GM18519 (cell line): Measurements from ENCODE around the gene ENTPD6.
"Not testable (repeated sequence)": the region's sequence is repeated elsewhere in the genome, so short reads cannot be mapped to it uniquely, and the experiment has no call there.

ENCODE experiments used
- ATAC-seq: cut with Tn5 transposase; IDR thresholded peaks from one replicate; pipeline ENCODE4 v1.9.1; 2021; ENCODE audit warnings: mild to moderate bottlenecking, moderate library complexity; ENCODE audit not compliant: unreplicated experiment, low FRiP score

The ENTPD6 gene

DNA sequence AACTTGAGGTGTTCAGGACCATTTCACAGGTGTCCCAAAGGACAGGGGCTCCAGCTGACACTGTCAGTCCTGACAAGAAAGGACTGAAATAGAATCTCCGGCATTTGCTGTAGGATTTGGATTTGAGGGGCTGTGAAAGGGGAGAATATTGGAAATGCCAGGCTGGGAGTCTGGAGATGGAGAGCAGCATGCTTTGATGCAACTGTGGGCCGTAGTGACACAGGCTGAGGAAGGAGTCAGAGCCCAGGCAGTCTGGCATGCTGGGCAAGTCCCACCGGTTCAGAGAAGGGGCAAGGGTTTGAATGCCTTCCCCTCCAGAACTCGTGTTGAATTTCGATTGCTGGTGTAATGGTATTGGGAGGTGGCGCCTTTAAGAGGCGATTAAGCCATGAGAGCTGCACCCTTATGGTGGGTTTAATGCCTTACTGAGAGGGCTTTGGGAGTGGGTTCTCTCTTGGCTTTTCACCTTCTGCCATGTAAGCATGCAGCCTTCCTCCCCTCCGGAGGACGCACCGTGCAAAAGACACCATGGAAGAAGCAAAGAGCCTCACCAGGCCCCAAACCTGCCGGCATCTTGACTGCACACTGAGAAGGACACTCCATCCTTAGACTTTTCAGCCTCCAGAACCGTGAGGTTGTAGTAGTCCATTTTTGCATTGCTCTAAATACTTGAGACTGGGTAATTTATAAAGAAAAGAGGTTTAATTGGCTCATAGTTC is 43.0 kb downstream of the ENTPD6 start:
- no peak for ATAC-seq

DNA sequence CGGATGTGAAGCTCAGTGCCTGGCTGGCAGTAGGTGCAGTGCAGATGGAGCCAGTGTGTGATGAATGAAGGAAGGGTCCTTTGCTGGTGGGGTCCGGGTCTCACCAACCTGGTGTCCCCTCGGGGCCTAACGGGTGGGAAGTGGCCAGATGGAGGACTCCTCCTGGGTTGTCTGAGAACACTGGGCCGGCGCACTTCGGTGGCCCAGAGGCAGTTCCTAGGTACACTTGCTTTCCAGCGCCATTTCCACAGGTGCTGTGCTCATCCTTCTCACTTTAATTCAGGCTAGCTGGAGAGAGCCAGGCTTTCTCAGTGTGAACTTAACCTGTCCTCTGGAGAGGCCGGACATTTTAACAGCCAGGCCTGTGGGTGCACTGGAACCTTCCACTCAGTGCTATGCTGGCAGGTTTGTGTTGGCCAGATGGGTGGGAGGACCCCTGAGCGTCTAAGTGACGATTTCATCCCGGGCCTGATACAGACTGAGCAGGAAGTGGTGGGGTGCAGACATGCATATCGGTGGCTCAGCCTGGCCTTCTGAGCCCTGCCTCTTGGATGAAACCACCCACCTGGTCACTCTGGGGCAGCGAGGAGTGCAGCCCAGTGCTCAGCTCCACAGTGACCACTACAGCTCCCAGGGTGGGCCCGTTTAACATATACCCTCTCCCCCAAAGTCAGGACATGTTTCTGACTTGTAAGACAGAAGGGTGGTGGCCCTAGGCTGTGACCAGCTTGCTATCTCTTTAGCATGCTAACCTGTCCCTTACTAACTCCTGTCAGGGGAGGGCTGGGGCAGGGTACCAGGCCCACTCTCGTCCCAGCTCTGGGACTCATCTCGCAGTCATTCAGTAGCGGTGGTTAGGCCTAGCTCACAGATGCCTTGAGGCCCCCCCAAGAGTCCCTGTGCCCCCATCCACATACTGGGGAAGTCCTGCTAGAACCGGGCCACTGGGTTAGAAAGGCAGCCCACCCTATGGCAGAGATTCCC is 44.2 kb downstream of the ENTPD6 start:
- no peak for ATAC-seq

DNA sequence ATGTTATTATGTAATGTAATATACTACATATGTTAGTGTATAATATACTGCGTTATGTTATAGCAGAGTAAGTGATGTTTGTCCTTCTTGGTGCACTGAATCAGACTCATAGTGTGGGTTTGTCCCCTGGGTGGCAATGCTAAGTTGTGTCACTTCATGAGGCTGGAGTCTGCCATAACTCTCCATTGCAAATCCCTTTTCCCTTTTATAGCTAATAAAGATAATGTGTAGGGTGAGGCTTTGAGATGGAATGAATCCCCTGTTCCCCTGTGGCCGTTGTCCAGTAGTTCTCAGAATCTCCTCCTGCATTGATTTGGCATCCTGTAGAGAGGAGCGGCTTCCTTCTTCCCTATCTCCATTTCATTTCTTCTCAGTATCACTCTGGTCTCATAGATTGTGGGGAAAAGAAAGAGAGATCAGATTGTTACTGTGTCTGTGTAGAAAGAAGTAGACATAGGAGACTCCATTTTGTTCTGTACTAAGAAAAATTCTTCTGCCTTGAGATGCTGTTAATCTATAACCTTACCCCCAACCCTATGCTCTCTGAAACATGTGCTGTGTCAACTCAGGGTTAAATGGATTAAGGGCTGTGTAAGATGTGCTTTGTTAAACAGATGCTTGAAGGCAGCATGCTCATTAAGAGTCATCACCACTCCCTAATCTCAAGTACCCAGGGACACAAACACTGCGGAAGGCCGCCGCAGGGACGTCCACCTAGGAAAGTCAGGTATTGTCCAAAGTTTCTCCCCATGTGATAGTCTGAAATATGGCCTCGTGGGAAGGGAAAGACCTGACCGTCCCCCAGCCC is 45.5 kb downstream of the ENTPD6 start:
- ATAC-seq = not testable (repeated sequence)

DNA sequence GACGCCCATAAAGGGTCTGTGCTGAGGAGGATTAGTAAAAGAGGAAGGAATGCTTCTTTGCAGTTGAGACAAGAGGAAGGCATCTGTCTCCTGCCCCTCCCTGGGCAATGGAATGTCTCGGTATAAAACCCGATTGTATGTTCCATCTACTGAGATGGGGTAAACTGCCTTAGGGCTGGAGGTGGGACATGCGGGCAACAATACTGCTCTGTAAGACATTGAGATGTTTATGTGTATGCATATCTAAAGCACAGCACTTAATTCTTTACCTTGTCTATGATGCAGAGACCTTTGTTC is 46.1 kb downstream of the ENTPD6 start:
- not testable (repeated sequence) for ATAC-seq

DNA sequence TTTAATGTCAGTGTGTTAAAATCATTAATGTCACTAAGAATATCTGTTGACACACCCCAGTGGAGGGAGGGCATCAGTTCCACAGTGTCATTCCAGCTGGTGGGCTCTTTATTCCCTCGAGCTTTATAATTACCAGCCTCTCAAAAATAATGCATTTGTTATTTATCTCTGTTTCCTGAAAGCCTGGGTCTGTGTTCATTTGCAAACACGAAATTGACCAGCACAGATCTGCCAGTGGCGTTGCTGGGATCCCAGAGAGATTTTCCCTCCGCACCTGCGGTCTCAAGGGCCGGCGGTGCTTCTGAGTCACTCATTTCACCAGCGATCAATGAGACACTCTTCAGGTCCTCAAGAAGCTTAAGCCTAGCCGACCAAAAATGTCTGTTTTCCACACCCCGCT is 46.7 kb downstream of the ENTPD6 start:
- ATAC-seq = no peak

DNA sequence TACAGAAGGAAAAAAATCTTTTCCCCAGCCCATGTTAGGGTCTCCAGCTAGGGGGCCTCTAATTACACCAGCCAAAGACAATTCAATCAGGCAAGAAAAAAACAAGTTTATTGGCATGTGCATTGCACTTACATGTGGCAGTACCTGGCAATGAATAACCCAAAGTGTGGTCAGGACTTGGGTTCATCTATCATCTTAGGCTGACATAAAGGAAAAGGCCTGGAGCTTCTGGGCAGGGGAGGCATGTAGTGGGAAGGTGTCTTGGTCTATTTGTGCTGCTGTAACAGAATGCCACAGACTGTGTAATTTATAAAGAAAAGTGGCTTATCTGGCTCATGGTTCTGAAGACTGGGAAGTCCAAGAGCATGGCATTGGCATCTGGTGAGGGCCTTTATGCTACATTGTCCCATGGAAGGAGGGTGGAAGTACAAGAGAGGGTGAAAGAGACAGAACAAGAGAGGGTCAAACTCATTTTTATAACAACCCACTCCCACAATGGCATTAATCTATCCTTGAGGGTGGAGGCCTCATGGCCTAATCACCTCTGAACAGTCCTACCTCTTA is 48.0 kb downstream of the ENTPD6 start:
- ATAC-seq = no peak

DNA sequence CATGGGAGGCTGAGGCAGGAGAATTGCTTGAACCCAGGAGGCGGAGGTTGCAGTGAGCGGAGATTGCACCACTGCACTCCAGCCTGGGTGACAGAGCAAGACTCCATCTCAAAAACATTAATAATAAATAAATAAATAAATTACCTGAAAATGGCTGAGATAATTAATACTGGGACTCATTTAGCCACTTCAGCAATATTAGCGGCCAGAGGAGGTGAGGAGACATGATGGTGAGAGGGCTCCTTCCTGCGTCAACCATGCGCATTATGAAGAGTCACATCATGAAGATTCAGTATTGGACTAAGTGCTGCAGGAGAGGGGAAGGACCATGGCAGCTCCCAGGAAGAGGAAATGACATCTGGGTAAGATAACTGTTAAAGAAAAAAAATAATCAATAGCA is 49.5 kb downstream of the ENTPD6 start:
- ATAC-seq = no peak

DNA sequence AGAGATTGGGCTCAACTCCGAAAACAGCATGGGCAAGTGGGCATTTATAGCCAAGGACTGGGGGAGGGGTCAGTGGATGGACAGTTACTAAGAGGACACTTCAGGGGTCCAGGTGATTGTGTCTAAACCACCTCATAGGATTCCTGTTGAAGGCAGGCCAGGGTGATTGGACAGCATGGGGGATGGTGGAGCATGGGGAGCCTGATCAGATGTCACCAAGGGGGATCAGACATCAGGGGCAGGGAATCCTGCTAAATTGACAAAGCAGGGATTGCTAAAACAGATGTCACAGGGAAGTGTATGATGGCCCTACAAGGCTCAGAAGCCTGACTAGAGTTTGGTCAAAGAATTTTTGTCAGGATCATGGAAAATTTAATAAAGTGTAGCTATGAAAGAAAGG is 49.9 kb downstream of the ENTPD6 start:
- no peak for ATAC-seq

DNA sequence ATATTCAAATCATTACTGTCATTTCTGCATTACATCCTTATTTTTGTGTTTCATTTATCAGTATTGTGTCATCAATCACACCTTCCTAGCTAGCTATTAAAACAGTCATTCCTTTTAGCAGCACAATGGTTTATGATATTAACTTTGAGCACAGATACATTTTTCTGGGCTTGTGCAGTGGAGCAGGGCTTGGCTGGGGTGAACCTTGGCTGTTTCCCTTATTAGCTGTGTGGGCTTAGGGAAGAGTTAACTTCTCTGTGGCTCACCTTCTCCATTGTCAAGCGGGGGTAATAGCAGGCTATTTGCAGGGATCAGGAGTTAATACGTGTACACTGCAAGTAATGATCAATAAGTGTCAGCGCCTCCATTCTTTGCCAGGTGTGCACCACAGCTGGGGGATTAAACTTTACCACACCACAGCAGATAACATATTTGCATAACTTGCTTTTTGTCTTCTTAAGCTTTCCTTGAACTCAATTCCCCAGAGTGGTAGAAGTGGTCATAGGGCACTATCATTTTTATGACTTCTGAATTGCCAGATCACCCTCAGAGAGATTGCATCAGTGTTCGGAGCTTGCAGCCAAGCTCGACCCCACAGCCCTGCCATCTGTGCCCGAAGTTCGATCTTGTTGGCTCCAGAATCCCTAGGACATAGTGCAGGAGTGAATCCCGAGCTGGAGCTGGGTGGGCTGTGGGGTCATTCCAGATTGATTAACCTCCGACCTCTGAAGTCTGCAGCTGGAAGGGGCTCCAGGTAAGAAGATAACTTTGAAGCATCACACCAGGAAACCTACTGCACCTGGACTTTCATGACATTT is 50.9 kb downstream of the ENTPD6 start:
- ATAC-seq = no peak

DNA sequence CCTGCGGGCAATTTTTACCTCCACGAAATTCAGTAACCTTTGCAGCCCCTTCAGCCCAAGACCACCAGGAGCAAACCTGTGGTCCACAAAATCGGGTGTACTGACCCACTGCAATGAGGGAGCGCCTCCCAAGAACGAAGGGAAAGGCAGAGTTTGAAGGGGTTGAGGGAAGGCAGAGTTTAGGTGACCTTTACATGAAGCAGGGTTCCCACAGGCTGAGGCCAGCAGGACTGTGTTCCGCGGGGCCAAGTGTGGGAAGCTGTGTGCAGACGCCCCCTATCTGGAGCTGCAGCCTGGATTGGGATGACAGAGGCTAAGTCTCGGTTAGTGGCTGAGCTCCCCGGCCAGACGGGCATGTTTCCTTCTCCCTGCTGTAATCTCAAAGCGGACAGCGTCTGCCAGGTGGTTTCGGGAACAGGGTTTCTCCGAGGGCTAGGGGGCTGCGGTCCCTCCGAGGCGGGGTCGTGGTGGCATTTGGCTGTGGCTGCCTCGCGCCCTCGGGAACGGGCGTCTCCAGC is 51.5 kb downstream of the ENTPD6 start:
- no peak for ATAC-seq

DNA sequence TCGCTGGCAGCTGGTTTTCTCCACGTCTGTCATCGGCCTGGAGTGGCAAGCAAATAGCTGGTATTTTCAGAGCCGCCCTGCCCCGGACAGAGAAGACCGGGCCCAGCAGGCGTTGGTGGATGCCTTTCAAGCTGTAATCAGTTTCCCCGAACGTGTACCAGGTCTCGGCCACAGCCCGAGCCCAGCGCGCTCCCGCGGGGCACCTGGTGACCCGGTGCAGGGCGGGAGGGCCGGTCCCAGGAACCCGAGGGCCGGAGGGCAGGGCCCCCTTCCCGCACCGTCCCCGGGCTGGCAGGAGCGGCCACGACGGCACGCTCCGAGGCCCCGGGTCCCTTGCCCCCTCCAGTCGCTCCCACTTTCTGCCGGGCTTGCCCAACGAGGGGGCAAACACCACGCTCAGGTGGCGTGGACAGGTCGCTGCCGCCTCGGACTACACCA is 52.0 kb downstream of the ENTPD6 start:
- ATAC-seq = peak; percentile 21

DNA sequence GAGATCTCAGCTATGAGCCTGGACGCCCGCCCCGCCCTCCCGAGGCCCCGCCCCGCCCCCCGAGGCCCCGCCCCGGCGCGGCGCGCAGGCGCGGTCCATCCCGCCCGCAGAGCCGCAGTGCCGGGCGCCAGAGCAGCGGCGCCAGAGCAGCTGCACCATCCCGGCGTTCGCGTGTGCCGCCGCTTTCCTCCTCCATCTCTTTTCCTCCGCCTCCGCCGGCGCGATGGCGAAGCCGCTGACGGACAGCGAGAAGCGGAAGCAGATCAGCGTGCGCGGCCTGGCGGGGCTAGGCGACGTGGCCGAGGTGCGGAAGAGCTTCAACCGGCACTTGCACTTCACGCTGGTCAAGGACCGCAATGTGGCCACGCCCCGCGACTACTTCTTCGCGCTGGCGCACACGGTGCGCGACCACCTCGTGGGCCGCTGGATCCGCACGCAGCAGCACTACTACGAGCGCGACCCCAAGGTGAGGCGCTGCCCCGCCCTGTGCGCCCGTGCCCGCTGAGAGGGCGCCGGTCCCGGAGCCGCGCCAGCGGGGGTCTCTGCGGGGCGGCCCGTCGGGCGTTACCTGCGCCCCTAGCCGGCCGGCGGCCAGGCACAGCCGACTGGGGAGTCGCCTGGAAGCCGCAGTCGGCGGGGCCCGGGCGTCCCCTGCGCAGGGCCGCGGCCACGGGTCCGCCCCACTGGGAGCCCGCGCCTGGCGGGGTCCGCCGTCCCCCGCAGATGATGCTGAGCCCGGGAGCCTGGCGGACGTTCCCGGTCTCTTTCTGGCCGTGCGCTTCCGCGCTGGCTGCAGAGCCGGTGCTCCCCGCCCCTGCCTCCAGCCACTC is 52.7 kb downstream of the ENTPD6 start, which contains the start of gene PYGB:
Gene PYGB (plus strand): TSS at position 130 of the 830 bp plus-strand sequence. CDS start 94 bp downstream, at position 224.
- peak; percentile 55 for ATAC-seq

DNA sequence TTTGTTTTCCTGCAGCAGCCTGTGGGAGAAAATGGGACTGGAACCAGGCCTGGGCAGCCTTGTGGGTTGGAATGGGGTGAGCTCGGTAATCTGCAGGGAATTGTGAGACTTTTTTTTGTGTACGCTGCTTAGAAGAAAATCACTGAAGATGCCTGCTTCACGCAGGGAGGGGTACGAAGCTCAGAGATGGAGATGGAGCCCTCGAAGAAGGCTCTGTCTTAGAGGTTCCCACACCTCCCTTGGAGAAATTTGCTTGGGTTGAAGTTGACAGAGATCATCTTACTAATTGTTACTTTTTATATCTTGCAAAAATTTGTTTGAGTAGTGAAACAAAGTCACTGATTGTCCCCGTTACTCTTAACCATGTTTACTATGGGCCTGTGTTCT is 53.3 kb downstream of the ENTPD6 start:
- no peak for ATAC-seq

DNA sequence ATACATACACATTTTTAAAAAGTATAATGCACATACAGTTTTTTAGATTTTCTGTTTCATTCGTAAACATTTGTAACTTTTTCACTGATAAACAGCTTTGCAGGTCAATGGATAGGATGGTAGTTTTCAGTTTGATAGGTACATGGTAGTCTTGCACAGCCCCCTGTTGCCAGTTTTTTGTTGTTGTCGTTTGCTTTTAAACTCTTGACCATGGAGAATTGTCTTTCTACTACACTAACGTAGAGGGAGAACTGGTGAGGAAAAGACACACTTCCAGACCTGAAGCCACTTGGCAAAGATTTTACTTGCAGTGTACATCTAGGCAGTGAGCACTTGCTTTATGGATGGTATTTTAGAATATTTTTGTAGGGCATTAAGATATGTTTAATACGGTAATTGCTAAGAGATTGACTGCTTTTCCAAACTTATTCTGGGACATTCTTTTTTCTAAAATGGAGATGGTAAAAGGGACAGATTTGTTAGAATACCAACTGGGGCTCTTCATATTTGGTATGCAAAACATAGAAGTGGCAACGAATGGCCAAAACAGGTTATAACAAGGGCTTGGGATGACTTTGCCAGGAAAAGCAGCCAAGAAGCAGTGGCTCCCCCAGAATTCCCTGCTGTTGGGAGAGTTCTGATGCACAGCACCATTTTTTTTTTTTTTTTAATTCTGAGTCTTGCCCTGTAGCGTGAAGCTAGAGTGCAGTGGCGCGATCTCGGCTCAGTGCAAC is 53.9 kb downstream of the ENTPD6 start:
- ATAC-seq = no peak

DNA sequence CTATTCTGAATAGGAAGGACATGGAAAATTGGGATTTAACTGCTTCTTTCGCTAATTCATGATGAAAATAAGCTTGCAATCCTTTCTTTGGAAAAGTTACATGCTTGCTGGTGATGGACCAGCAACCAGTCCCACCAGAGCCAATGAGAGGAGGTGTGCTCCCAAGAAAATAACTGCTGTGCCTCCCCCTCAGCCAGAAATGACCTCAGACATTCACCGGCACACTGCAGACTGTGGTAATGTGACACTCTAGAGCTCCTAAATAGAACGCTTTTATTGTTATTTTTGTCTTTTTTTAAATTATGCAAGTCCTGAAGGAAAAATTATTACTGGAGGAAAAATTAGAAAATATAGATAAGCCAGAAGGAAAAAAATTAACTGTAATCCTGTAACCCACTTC is 55.0 kb downstream of the ENTPD6 start:
- no peak for ATAC-seq

DNA sequence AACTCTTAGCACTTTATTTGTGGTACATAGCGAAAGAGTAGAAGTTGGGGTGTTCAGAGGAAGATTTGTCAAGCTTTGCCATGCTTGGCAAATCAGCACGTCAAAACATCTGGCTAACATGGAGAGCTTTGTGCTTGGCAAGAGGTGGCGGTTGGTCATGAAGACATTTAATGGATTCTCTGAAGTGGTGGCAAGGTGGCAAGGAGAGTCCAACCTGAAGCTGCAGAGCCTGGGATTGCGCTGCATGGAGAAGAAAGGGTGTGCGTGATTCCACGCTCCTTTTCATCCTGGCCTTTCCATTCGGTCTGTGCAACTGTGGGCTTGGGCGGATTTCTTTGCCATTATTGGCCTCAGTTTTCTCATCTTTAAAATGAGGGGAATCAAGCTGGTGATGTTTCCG is 55.5 kb downstream of the ENTPD6 start:
- no peak for ATAC-seq

DNA sequence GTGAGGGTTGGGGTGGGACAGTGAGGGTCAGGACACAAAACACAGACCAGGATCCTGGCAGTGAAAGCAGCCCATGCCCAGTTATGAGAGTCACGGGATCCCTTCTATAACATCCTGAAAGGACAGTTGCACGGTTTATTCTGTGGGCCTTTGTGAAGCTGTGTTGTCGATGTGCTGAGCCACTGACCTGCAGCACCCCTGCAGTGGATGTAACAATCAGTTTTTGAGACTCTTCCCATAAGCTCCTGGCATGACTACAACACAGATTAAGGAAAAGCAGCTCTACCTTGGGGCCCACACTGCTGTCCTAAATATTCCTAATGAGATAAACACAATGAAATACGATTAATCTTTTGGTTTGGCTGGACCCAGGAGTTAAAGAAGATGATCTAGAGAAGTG is 56.0 kb downstream of the ENTPD6 start:
- ATAC-seq = no peak

DNA sequence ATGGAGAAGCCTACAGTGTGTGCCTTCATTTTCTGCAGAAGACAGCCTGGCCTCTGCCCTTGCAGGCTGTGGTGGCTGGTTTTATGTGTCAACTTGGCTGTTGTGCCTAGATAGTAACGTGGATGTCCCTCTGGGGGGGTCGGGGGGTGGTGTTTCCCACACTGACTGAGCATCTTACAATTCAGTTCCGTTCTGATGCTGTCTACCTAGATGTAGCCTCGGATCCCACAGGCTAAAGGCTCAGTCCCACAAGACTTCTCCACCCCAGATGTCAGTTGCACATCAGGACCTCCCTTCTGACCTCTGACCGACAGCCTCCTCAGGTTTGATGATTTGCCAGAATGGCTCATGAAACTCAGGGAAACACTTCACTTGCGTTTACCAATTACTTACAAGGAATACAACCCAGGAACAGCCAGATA is 56.7 kb downstream of the ENTPD6 start:
- ATAC-seq = no peak
